Nephron progenitor cell (in vitro differentiated cells): ENCODE measurements around the gene CNPPD1.
"Not testable (repeated sequence)": the region's sequence is repeated elsewhere in the genome, so short reads cannot be mapped to it uniquely, and the experiment has no call there.

Source experiments
- DNase-seq: peaks from one replicate; pipeline ENCODE4 v3.0.0; 2021
- H3K27ac Mint-ChIP-seq: 2 replicates; pipeline ENCODE4 v1.8.0; 2021; ENCODE audit warnings: mild to moderate bottlenecking, moderate library complexity, mixed read lengths
- H3K27me3 Mint-ChIP-seq: 2 replicates; pipeline ENCODE4 v1.8.0; 2021; ENCODE audit warnings: mild to moderate bottlenecking, low read depth, mixed read lengths; ENCODE audit not compliant: poor library complexity
- H3K36me3 Mint-ChIP-seq: 2 replicates; pipeline ENCODE4 v1.8.0; 2021; ENCODE audit warnings: low read depth, mixed read lengths
- H3K4me1 Mint-ChIP-seq: 2 replicates; pipeline ENCODE4 v1.8.0; 2021; ENCODE audit warnings: mixed read lengths
- H3K4me3 Mint-ChIP-seq: 2 replicates; pipeline ENCODE4 v1.8.0; 2021; ENCODE audit warnings: mild to moderate bottlenecking, moderate library complexity, mixed read lengths
- H3K9me3 Mint-ChIP-seq: 2 replicates; pipeline ENCODE4 v1.8.0; 2021; ENCODE audit warnings: mild to moderate bottlenecking, moderate library complexity, mixed read lengths
- TF ChIP-seq, protein P1 (sequence below): fragments of 200-600 bp; sonication (generic); IDR thresholded peaks from 2 replicates; pipeline ENCODE4 v1.5.0; 2021; ENCODE audit warnings: antibody characterized with exemption

The CNPPD1 gene

DNA sequence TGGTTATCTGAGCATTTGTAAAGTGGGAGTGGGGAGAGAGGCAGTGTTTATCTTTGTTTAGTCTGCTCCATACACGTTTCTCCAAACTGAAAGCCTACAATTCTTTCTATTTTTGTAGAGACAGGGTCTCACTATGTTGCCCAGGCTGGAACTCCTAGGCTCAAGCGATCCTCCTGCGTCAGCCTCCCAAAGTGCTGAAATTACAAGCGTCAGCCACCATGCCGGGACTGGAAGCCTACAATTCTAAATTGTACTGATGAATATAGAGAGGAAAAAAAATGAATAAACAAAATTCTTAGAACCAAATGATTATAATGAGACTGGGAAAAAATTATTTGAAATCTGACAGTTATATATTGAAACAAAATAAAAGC is 28.4 kb upstream of the CNPPD1 start:
- H3K4me1 Mint-ChIP-seq = peaks cover 32% of the 10 kb centered on the region
- peak overlapping the region; percentile 40 for H3K4me3 Mint-ChIP-seq
- peaks cover 28% of the 10 kb centered on the region for H3K9me3 Mint-ChIP-seq
- no peaks in the 10 kb centered on the region for H3K27me3 Mint-ChIP-seq
- TF ChIP-seq, protein P1, sequence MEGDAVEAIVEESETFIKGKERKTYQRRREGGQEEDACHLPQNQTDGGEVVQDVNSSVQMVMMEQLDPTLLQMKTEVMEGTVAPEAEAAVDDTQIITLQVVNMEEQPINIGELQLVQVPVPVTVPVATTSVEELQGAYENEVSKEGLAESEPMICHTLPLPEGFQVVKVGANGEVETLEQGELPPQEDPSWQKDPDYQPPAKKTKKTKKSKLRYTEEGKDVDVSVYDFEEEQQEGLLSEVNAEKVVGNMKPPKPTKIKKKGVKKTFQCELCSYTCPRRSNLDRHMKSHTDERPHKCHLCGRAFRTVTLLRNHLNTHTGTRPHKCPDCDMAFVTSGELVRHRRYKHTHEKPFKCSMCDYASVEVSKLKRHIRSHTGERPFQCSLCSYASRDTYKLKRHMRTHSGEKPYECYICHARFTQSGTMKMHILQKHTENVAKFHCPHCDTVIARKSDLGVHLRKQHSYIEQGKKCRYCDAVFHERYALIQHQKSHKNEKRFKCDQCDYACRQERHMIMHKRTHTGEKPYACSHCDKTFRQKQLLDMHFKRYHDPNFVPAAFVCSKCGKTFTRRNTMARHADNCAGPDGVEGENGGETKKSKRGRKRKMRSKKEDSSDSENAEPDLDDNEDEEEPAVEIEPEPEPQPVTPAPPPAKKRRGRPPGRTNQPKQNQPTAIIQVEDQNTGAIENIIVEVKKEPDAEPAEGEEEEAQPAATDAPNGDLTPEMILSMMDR = no peak
- DNase-seq = no peak
- no peak overlapping the region for H3K27ac Mint-ChIP-seq
- peaks cover 19% of the 10 kb centered on the region for H3K36me3 Mint-ChIP-seq

DNA sequence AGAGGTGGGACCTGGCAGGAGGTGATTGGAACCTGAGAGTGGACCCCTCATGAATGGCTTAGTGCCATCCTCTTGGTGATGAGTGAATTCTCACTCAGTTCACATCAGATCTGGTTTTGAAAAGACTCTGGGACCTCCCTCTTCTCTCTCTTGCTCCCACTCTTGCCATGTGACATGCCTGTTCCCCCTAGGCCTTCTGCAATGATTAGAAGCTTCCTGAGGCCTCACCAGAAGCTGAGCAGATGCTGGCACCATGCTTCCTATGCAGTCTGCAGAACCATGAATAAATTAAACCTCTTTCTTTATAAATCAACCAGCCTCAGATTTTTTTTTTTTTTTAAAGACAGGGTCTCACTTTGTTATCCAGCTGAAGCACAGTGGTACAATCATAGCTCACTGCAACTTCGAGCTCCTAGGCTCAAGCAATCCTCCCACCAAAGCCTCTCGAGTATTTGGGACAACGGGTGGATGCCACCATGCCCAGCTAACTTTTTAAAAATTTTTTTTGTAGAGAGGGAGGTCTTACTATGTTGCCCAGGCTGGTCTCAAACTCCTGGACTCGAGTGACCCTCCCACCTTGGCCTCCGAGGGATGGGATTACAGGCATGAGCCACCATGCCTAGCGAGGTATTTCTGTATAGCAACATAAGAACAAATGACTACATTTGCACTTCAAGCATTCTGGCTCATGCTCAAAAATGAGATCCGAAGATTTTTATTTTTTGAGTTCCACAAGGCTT is 27.9 kb upstream of the CNPPD1 start:
- no peak for DNase-seq
- H3K9me3 Mint-ChIP-seq = peaks cover 28% of the 10 kb centered on the region
- H3K36me3 Mint-ChIP-seq = peaks cover 14% of the 10 kb centered on the region
- peaks cover 34% of the 10 kb centered on the region for H3K4me1 Mint-ChIP-seq
- no peak overlapping the region for H3K4me3 Mint-ChIP-seq
- peaks cover under 1% of the 10 kb centered on the region for H3K27me3 Mint-ChIP-seq
- H3K27ac Mint-ChIP-seq = no peak overlapping the region
- TF ChIP-seq, protein P1 = no peak

DNA sequence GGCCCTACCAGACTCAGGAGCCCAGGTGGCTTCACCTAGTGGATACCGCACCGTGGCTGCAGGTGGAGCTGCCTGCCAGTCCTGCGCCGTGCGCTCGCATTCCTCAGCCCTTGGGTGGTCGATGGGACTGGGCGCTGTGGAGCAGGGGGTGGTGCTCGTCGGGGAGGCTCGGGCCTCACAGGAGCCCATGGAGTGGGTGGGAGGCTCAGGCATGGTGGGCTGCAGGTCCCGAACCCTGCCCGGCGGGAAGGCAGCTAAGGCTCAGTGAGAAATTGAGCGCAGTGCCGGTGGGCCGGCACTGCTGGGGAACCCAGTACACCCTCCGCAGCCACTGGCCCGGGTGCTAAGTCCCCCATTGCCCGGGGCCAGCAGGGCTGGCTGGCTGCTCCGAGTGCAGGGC is 24.6 kb upstream of the CNPPD1 start:
- H3K4me3 Mint-ChIP-seq, H3K27me3 Mint-ChIP-seq, H3K36me3 Mint-ChIP-seq, H3K27ac Mint-ChIP-seq, DNase-seq: not testable (repeated sequence)
- peaks cover 22% of the 10 kb centered on the region for H3K4me1 Mint-ChIP-seq
- H3K9me3 Mint-ChIP-seq = peaks cover 28% of the 10 kb centered on the region

DNA sequence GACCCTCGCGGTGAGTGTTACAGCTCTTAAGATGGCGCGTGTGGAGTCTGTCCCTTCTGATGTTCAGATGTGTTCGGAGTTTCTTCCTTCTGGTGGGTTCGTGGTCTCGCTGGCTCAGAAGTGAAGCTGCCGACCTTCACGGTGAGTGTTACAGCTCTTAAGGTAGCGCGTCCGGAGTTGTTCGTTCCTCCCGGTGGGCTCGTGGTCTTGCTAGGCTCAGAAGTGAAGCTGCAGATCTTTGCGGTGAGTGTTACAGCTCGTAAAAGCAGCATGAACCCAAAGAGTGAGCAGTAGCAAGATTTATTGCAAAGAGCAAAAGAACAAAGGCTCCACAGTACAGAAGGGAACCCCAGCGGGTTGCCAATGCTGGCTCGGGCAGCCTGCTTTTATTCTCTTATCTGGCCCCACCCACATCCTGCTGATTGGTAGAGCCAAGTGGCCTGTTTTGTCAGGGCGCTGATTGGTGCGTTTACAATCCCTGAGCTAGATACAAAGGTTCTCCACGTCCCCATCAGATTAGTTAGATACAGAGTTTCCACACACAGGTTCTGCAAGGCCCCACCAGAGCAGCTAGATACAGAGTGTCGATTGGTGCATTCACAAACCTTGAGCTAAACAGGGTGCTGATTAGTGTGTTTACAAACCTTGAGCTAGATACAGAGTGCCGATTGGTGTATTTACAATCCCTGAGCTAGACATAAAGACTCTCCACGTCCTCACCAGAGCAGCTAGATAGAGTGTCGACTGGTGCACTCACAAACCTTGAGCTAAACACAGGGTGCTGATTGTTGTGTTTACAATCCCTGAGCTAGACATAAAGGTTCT is 24.0 kb upstream of the CNPPD1 start:
- not testable (repeated sequence) for H3K27me3 Mint-ChIP-seq, H3K36me3 Mint-ChIP-seq, DNase-seq
- Mint-ChIP-seq H3K27ac (peak overlapping the region; percentile 86), H3K4me1 (peaks cover 17% of the 10 kb centered on the region), H3K4me3 (peak overlapping the region; percentile 56), H3K9me3 (peaks cover 28% of the 10 kb centered on the region)

DNA sequence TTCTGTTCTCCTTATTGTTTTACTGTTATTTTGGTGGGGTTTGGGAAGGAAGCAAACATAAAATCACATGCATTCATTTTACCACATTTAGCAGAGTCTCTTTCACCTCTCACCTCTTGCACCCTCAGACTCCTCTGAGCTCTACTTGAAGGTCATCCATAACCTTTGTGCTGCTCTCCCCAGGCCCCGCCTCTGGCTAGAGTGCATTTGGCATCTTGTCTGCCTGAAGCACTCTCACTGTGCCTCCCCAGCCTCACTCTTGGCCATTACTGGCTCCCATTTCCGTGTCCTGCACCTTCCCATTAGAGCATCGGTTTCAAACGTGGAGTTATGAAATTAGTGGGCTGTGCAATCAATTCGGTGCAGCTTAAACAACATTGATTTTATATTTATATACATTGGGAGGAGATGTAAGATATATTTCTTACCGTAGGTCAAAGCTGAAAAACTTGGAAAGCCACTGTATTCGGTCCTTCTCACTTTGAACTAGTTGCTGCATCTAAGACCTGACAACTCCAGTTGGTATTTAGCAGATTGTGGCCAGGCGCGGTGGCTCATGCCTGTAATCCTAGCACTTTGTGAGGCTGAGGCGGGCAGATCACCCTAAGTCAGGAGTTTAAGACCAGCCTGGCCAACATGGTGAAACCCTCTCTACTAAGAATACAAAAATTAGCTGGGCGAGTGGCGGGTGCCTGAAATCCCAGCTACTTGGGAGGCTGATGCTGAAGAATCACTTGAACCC is 22.9 kb upstream of the CNPPD1 start:
- TF ChIP-seq, protein P1 = no peak
- Mint-ChIP-seq H3K4me3 (no peak overlapping the region), H3K36me3 (peaks cover 5% of the 10 kb centered on the region)

DNA sequence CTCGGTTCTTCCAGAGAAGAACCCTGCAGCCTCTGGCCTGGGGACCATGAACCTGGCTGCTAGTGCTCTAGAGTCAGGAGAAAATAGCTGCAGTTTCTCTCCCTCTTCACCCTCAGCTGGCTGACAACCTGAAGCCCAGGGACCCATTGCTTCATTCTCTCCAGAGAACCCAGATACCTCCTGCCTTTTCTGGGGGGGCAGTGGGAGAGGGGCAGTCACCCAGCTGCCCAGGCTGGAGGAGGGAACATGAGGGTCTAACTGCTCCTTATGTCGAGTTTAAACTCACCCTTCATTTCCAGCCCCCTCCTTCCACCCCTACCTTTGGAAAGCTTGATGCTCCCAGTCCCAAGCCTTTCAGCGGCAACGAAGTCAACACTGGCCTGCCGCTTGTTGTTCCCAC is 22.2 kb upstream of the CNPPD1 start:
- TF ChIP-seq, protein P1 = no peak
- Mint-ChIP-seq H3K27me3 (peaks cover 8% of the 10 kb centered on the region), H3K27ac (peak overlapping the region; percentile 20), H3K4me1 (peaks cover 17% of the 10 kb centered on the region), H3K4me3 (no peak overlapping the region), H3K36me3 (peaks cover 5% of the 10 kb centered on the region), H3K9me3 (peaks cover 25% of the 10 kb centered on the region)
- no peak for DNase-seq

More for the DNA sequence above, 22.9 kb upstream of the CNPPD1 start:
- H3K4me1 Mint-ChIP-seq = peaks cover 17% of the 10 kb centered on the region
- peak overlapping the region; percentile 20 for H3K27ac Mint-ChIP-seq
- DNase-seq = no peak
- peaks cover 28% of the 10 kb centered on the region for H3K9me3 Mint-ChIP-seq
- H3K27me3 Mint-ChIP-seq = peaks cover 8% of the 10 kb centered on the region
